Transverse colon (tissue), 4 donors: ENCODE data around the gene NIBAN1. TPM values are rescaled to one million over a fixed set of nuclear protein-coding genes. Genes with fewer than 3 reads are reported as not detected.

Source experiments
- DNase-seq: peaks from one replicate; pipeline ENCODE4 v3.0.0-alpha.2; 2019
- H3K27ac ChIP-seq, 4 donors: fragments of 200-600 bp; sonication (generic); 2 replicates each; pipeline ENCODE4 v1.5.1; 2016 to 2018; ENCODE audit warnings: inconsistent platforms in 4 of 4
- H3K27me3 ChIP-seq: fragments of 200-600 bp; sonication (generic); 2 replicates; pipeline ENCODE4 v1.5.1; 2017; ENCODE audit warnings: inconsistent platforms
- H3K36me3 ChIP-seq, 4 donors: fragments of 200-600 bp; sonication (generic); 2 replicates each; pipeline ENCODE4 v1.5.1; 2017 to 2019; ENCODE audit warnings: inconsistent platforms in 4 of 4
- H3K4me1 ChIP-seq, 4 donors: fragments of 200-600 bp; sonication (generic); 2 replicates each; pipeline ENCODE4 v1.5.1; 2017 to 2020; ENCODE audit warnings: inconsistent platforms in 4 of 4
- H3K4me3 ChIP-seq, 4 donors: fragments of 200-600 bp; sonication (generic); 1 replicate in 1 of 4; 2 replicates in 3 of 4; pipeline versions ENCODE4 v1.5.1 to v1.6.1; 2017 to 2019; ENCODE audit warnings: inconsistent platforms in 4 of 4
- H3K9me3 ChIP-seq, 2 donors: fragments of 200-600 bp; sonication (generic); 2 replicates each; pipeline ENCODE4 v1.5.1; 2017 to 2019; ENCODE audit warnings: inconsistent platforms in 2 of 2
- EP300 ChIP-seq: sonication (generic); formaldehyde crosslinking; IDR thresholded peaks from one replicate; pipeline ENCODE4 v1.6.1; 2017; ENCODE audit warnings: antibody characterized with exemption, low read depth
- POLR2A ChIP-seq: fragments of 450-650 bp; IDR thresholded peaks from one replicate; pipeline ENCODE4 v1.6.1; 2016; ENCODE audit warnings: antibody characterized with exemption, mild to moderate bottlenecking, moderate library complexity
- POLR2AphosphoS5 ChIP-seq, 3 donors: sonication (generic); formaldehyde crosslinking; IDR thresholded peaks; one replicate each; pipeline ENCODE4 v1.6.1; 2016; ENCODE audit warnings: antibody characterized with exemption in 3 of 3
- WGBS, 2 donors: methylation state at CpG; one replicate each; pipeline ENCODE4 v1.1.5; 2018; ENCODE audit warnings: low coverage in 1 of 2; 5-methylcytosine and 5-hydroxymethylcytosine counted together
- in situ Hi-C, 4 donors: fragments of 200-750 bp; cut with MboI; loops; one replicate each; pipeline versions ENCODE4 v1.15.0 to v1.15.1; 2017; ENCODE audit warnings: low sequenced_read_pairs in 3 of 4, low pct_ligation_motif_present in 1 of 4, low pct_unique_long_range_greater_than_20kb in 1 of 4
- intact Hi-C: fragments of 100-400 bp; cut with DNase I; formaldehyde crosslinking; loops from one replicate; pipeline ENCODE4 v1.15.1; 2023; ENCODE audit warnings: low total_unique reads
- total RNA-seq, 4 donors: library from RNA; depleted of rRNA; stranded (reverse); fragments of >200 nt; gene quantifications; one replicate each; pipeline ENCODE4 v1.1.0, GENCODE V29; 2016
- TF ChIP-seq, protein P1 (sequence below), 5 experiments: fragments of 200-600 bp in 3 of 5; fragments of 450-650 bp in 2 of 5; sonication (generic) in 3 of 5; IDR thresholded peaks; 1 replicate in 2 of 5; 2 replicates in 3 of 5; pipeline ENCODE4 v1.5.1; 2016 to 2017; ENCODE audit warnings: antibody characterized with exemption in 5 of 5, inconsistent platforms in 3 of 5, mild to moderate bottlenecking in 2 of 5, moderate library complexity in 1 of 5

The NIBAN1 gene
- total RNA-seq, 4 donors from 2014 or later: 22.7 to 38.7 (median 31.7) TPM

- 96 to 100% methylated on average over 2 of the region's 2 CpGs for WGBS, 2 donors
- no peak for DNase-seq
- TF ChIP-seq POLR2A (no peak), EP300 (no peak), POLR2AphosphoS5 (IDR thresholded peaks at IDR 0.05) (no peak)
- TF ChIP-seq, protein P1, sequence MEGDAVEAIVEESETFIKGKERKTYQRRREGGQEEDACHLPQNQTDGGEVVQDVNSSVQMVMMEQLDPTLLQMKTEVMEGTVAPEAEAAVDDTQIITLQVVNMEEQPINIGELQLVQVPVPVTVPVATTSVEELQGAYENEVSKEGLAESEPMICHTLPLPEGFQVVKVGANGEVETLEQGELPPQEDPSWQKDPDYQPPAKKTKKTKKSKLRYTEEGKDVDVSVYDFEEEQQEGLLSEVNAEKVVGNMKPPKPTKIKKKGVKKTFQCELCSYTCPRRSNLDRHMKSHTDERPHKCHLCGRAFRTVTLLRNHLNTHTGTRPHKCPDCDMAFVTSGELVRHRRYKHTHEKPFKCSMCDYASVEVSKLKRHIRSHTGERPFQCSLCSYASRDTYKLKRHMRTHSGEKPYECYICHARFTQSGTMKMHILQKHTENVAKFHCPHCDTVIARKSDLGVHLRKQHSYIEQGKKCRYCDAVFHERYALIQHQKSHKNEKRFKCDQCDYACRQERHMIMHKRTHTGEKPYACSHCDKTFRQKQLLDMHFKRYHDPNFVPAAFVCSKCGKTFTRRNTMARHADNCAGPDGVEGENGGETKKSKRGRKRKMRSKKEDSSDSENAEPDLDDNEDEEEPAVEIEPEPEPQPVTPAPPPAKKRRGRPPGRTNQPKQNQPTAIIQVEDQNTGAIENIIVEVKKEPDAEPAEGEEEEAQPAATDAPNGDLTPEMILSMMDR (IDR thresholded peaks at IDR 0.05): no peak
- peaks cover 0 to 42% (median 0%) of the 10 kb centered on the region in 4 donors for H3K4me1 ChIP-seq
- intact Hi-C loops: no loop called here
- peaks cover 7% of the 10 kb centered on the region for H3K27me3 ChIP-seq
- no peaks in the 10 kb centered on the region for H3K36me3 ChIP-seq
- no peak overlapping the region for H3K27ac ChIP-seq
- in situ Hi-C loops: no loop called here
- no peaks in the 10 kb centered on the region for H3K9me3 ChIP-seq
- H3K4me3 ChIP-seq: no peak overlapping the region
These were observed 30.3 kb downstream of the NIBAN1 start for GRCh38 chr1:184943998-184944397.

- DNase-seq: no peak
- in situ Hi-C loops: no loop called here
- WGBS, 2 donors: 74 to 86% methylated on average over 3 of the region's 3 CpGs
- Histone ChIP-seq H3K27ac (no peak overlapping the region), H3K4me3 (no peak overlapping the region), H3K4me1 (peaks cover 0 to 31% (median 0%) of the 10 kb centered on the region in 4 donors), H3K36me3 (no peaks in the 10 kb centered on the region), H3K27me3 (peaks cover 22% of the 10 kb centered on the region), H3K9me3 (no peaks in the 10 kb centered on the region)
- intact Hi-C loops: no loop called here
- TF ChIP-seq POLR2A (no peak), EP300 (no peak), POLR2AphosphoS5 (IDR thresholded peaks at IDR 0.05) (no peak)
- TF ChIP-seq, protein P1 (IDR thresholded peaks at IDR 0.05): no peak
These were observed 32.6 kb downstream of the NIBAN1 start for GRCh38 chr1:184941735-184942134.

GRCh38 chr1:184941410-184941733, 32.9 kb downstream of the NIBAN1 start:
- no peak overlapping the region for H3K27ac ChIP-seq
- in situ Hi-C loops (no loop called here), intact Hi-C loops (no loop called here)
- no peak for TF ChIP-seq EP300
- TF ChIP-seq POLR2AphosphoS5 (IDR thresholded peaks at IDR 0.05): no peak
- no peak for TF ChIP-seq POLR2A
- TF ChIP-seq, protein P1 (IDR thresholded peaks at IDR 0.05): no peak
- WGBS, 2 donors: 82 to 90% methylated on average over 2 of the region's 2 CpGs
- peaks cover 0 to 27% (median 0%) of the 10 kb centered on the region in 4 donors for H3K4me1 ChIP-seq
- no peaks in the 10 kb centered on the region for H3K9me3 ChIP-seq
- no peak for DNase-seq
- no peak overlapping the region for H3K4me3 ChIP-seq
- H3K27me3 ChIP-seq: peaks cover 25% of the 10 kb centered on the region
- H3K36me3 ChIP-seq: no peaks in the 10 kb centered on the region

DNA sequence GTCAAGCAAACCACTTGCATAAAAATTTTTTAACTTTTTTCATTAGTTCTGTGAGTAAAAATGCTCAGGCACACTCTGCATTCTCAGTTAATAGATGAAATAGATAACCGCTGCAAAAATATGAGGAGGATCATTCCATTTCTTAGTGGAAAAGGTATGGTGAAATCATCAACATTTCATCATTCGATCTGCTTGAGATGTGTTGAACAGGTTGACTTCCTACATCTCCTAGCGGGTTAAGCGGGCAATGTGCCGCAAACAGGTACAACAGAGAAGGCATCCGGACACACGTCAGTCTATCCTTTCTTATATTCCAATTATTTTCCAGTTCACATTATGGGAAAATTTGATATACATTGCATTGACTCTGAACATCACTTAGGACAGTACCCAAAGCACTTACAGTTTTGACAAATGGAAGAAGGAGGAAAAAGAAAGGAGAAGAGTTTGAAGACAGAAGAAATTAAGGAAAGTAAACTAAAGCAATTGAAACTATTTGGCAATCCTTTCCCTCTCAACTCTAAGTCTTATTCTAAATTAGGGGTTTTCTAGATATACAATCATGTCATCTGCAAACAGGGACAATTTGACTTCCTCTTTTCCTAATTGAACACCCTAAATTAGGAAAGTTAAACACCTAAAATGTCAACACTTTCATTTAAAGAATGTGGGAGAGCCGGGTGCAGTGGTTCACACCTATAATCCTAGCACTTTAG, 33.5 kb downstream of the NIBAN1 start:
- no peak overlapping the region for H3K4me3 ChIP-seq
- WGBS, 2 donors: 94 to 96% methylated on average over 8 of the region's 8 CpGs
- no peak for DNase-seq
- H3K36me3 ChIP-seq: no peaks in the 10 kb centered on the region
- intact Hi-C loops: no loop called here
- H3K9me3 ChIP-seq: no peaks in the 10 kb centered on the region
- peaks cover 0 to 22% (median 0%) of the 10 kb centered on the region in 4 donors for H3K4me1 ChIP-seq
- no peak overlapping the region for H3K27ac ChIP-seq
- H3K27me3 ChIP-seq: peaks cover 29% of the 10 kb centered on the region
- in situ Hi-C loops: no loop called here
- TF ChIP-seq EP300 (no peak), POLR2A (no peak)
